CD14-positive monocyte (primary cell): ENCODE measurements around the gene SLC16A12. TPM values are rescaled to one million over a fixed set of nuclear protein-coding genes. Genes with fewer than 3 reads are reported as not detected.

ENCODE experiments used
- DNase-seq, 3 donors: peaks; one replicate each; pipeline ENCODE4 v3.0.0-alpha.2; 2011 to 2022
- H2AFZ ChIP-seq: 2 replicates; pipeline ENCODE4 v1.6.0; 2012; ENCODE audit warnings: mild to moderate bottlenecking, low read depth, low read length, inconsistent platforms; ENCODE audit not compliant: insufficient read depth, poor library complexity, severe bottlenecking
- H3K27ac ChIP-seq, 2 donors: 1 replicate in 1 of 2; 2 replicates in 1 of 2; pipeline ENCODE4 v1.5.1; 2012 to 2013; ENCODE audit warnings: low read length in 2 of 2, control low read depth in 1 of 2, inconsistent platforms in 1 of 2, low read depth in 1 of 2, mild to moderate bottlenecking in 1 of 2
- H3K27me3 ChIP-seq, 2 donors: one replicate each; pipeline versions ENCODE4 v1.6.0 to v1.6.1; 2011 to 2013; ENCODE audit warnings: low read length in 2 of 2; ENCODE audit not compliant: control insufficient read depth in 2 of 2, insufficient read depth in 2 of 2
- H3K36me3 ChIP-seq, 2 donors: replicated peaks in 1 of 2; 1 replicate in 1 of 2; 2 replicates in 1 of 2; pipeline versions ENCODE4 v1.5.1 to v1.6.1; 2012 to 2013; ENCODE audit warnings: low read length in 2 of 2, control low read depth in 1 of 2, inconsistent platforms in 1 of 2, mild to moderate bottlenecking in 1 of 2; ENCODE audit not compliant: insufficient read depth in 2 of 2, control insufficient read depth in 1 of 2
- H3K4me1 ChIP-seq, 2 donors: 1 replicate in 1 of 2; 2 replicates in 1 of 2; pipeline versions ENCODE4 v1.5.1 to v1.6.1; 2012 to 2013; ENCODE audit warnings: low read length in 2 of 2, control low read depth in 1 of 2, inconsistent platforms in 1 of 2, mild to moderate bottlenecking in 1 of 2, moderate library complexity in 1 of 2; ENCODE audit not compliant: insufficient read depth in 2 of 2, control insufficient read depth in 1 of 2
- H3K4me2 ChIP-seq: replicated peaks from 2 replicates; pipeline ENCODE3; 2012; ENCODE audit warnings: low read length, moderate library complexity, mild to moderate bottlenecking; ENCODE audit not compliant: poor library complexity, severe bottlenecking; ENCODE audit errors: extremely low read depth
- H3K4me3 ChIP-seq, 3 experiments: fragments of 200-600 bp in 1 of 3; sonication (generic) in 1 of 3; replicated peaks in 1 of 3; 1 replicate in 2 of 3; 2 replicates in 1 of 3; pipeline ENCODE4 v1.5.1; 2011 to 2013; ENCODE audit warnings: low read length in 3 of 3, mild to moderate bottlenecking in 3 of 3, control low read depth in 2 of 3, low read depth in 2 of 3, inconsistent platforms in 1 of 3, moderate library complexity in 1 of 3
- H3K79me2 ChIP-seq: 2 replicates; pipeline ENCODE4 v1.6.0; 2012; ENCODE audit warnings: mild to moderate bottlenecking, control low read depth, inconsistent platforms, low read length, moderate library complexity; ENCODE audit not compliant: insufficient read depth
- H3K9ac ChIP-seq: 2 replicates; pipeline ENCODE4 v1.6.0; 2017; ENCODE audit warnings: low read length, mild to moderate bottlenecking; ENCODE audit not compliant: insufficient read depth, poor library complexity, severe bottlenecking
- H3K9me3 ChIP-seq, 2 donors: replicated peaks in 1 of 2; 1 replicate in 1 of 2; 2 replicates in 1 of 2; pipeline versions ENCODE4 v1.5.1 to v1.6.1; 2012 to 2013; ENCODE audit warnings: low read length in 2 of 2, control low read depth in 1 of 2; ENCODE audit not compliant: control insufficient read depth in 1 of 2, insufficient read depth in 1 of 2
- H4K20me1 ChIP-seq: 2 replicates; pipeline ENCODE4 v1.6.0; 2012; ENCODE audit warnings: mild to moderate bottlenecking, low read length, control low read depth, moderate library complexity; ENCODE audit not compliant: insufficient read depth
- H3K27ac Mint-ChIP-seq, 7 donors: one replicate each; pipeline ENCODE4 v1.8.0; 2020; ENCODE audit warnings: mild to moderate bottlenecking in 7 of 7, mixed read lengths in 7 of 7, moderate library complexity in 6 of 7, inconsistent platforms in 2 of 7
- H3K27me3 Mint-ChIP-seq, 3 donors: one replicate each; pipeline ENCODE4 v1.8.0; 2021 to 2022; ENCODE audit warnings: low read depth in 3 of 3, mild to moderate bottlenecking in 3 of 3, mixed read lengths in 3 of 3, moderate library complexity in 3 of 3, inconsistent platforms in 1 of 3
- H3K36me3 Mint-ChIP-seq, 2 donors: one replicate each; pipeline ENCODE4 v1.8.0; 2020; ENCODE audit warnings: mixed read lengths in 2 of 2, inconsistent platforms in 1 of 2, mild to moderate bottlenecking in 1 of 2
- H3K4me1 Mint-ChIP-seq: one replicate; pipeline ENCODE4 v1.8.0; 2020; ENCODE audit warnings: mild to moderate bottlenecking, mixed read lengths
- H3K4me3 Mint-ChIP-seq, 2 donors: one replicate each; pipeline ENCODE4 v1.8.0; 2020; ENCODE audit warnings: mild to moderate bottlenecking in 2 of 2, mixed read lengths in 2 of 2, moderate library complexity in 1 of 2
- H3K9me3 Mint-ChIP-seq, 7 donors: one replicate each; pipeline ENCODE4 v1.8.0; 2020 to 2022; ENCODE audit warnings: mixed read lengths in 7 of 7, mild to moderate bottlenecking in 6 of 7, moderate library complexity in 6 of 7, inconsistent platforms in 2 of 7
- CTCF ChIP-seq: fragments of 200-600 bp; IDR thresholded peaks from one replicate; pipeline ENCODE4 v1.8.0; 2022; ENCODE audit warnings: antibody characterized with exemption, mild to moderate bottlenecking
- WGBS: methylation state at CpG from one replicate; pipeline ENCODE4 v1.1.5; 2013; ENCODE audit warnings: missing lambda C conversion rate; ENCODE audit not compliant: insufficient coverage; 5-methylcytosine and 5-hydroxymethylcytosine counted together
- intact Hi-C, 2 donors: fragments of 100-400 bp; cut with micrococcal nuclease; formaldehyde crosslinking; loops; one replicate each; pipeline versions ENCODE4 v1.15.0 to v1.15.1; 2023
- polyA plus RNA-seq, 3 donors: library from polyadenylated mRNA; depleted of rRNA in 1 of 3; unstranded in 2 of 3; stranded (reverse) in 1 of 3; fragments of 300-500 nt in 2 of 3; fragments of >200 nt in 1 of 3; fragmentation: Illumina TruSeq in 2 of 3; gene quantifications; 1 replicate in 2 of 3; 2 replicates in 1 of 3; pipeline ENCODE4 v1.2.3, GENCODE V29; 2012 to 2021

The SLC16A12 gene
- polyA plus RNA-seq, 3 donors: 0.04 TPM; not detected in 2

GRCh38 chr10:89481662-89482061, 53.7 kb downstream of the SLC16A12 start:
- Histone ChIP-seq H4K20me1 (no peaks in the 10 kb centered on the region), H3K4me1 (no peaks in the 10 kb centered on the region), H3K9me3 (no peaks in the 10 kb centered on the region), H3K27me3 (no peaks in the 10 kb centered on the region), H3K79me2 (no peaks in the 10 kb centered on the region), H3K27ac (no peak overlapping the region), H3K4me2 (no peak overlapping the region), H3K4me3 (no peak overlapping the region), H3K9ac (no peak overlapping the region), H2AFZ (no peak overlapping the region), H3K36me3 (no peaks in the 10 kb centered on the region)
- Mint-ChIP-seq H3K4me3 (no peak overlapping the region), H3K27ac (no peak overlapping the region), H3K9me3 (peaks cover 0 to 3% (median 1%) of the 10 kb centered on the region in 7 donors), H3K36me3 (no peaks in the 10 kb centered on the region), H3K27me3 (peaks cover 0 to 6% (median 6%) of the 10 kb centered on the region in 3 donors), H3K4me1 (peaks cover 1% of the 10 kb centered on the region)
- WGBS: no CpG with 5 or more reads among the region's 3 CpGs
- DNase-seq: no peak
- no peak for TF ChIP-seq CTCF
- intact Hi-C loops: no loop called here

- no peak overlapping the region for H3K27ac ChIP-seq
- Mint-ChIP-seq H3K27me3 (peaks cover 0 to 6% (median 4%) of the 10 kb centered on the region in 3 donors), H3K36me3 (no peaks in the 10 kb centered on the region), H3K4me1 (peaks cover 1% of the 10 kb centered on the region), H3K9me3 (peaks cover 0 to 3% (median 0%) of the 10 kb centered on the region in 7 donors), H3K27ac (no peak overlapping the region), H3K4me3 (no peak overlapping the region)
- H3K9ac ChIP-seq: no peak overlapping the region
- WGBS: no CpG with 5 or more reads among the region's 1 CpG
- no peaks in the 10 kb centered on the region for H4K20me1 ChIP-seq
- no peaks in the 10 kb centered on the region for H3K9me3 ChIP-seq
- H3K4me2 ChIP-seq: no peak overlapping the region
- no peaks in the 10 kb centered on the region for H3K79me2 ChIP-seq
- no peaks in the 10 kb centered on the region for H3K4me1 ChIP-seq
- no peaks in the 10 kb centered on the region for H3K36me3 ChIP-seq
- no peaks in the 10 kb centered on the region for H3K27me3 ChIP-seq
- no peak overlapping the region for H3K4me3 ChIP-seq
- DNase-seq: no peak
- intact Hi-C loops: no loop called here
- H2AFZ ChIP-seq: no peak overlapping the region
- no peak for TF ChIP-seq CTCF
Measured at GRCh38 chr10:89479771-89480446, 55.5 kb downstream of the SLC16A12 start.
